A549 (cell line): ENCODE data around the gene TTLL13. TPM values are rescaled to one million over a fixed set of nuclear protein-coding genes. Genes with fewer than 3 reads are reported as not detected.

Source experiments
- BCL3 ChIP-seq: fragments of >200 bp; sonication (Bioruptor Twin); formaldehyde crosslinking; IDR thresholded peaks from 3 replicates; pipeline ENCODE4 v1.6.1; 2016
- BHLHE40 ChIP-seq: IDR thresholded peaks from 2 replicates; pipeline ENCODE4 v1.6.1; 2012; ENCODE audit warnings: low read depth, low read length, inconsistent platforms
- CBX2 ChIP-seq: fragments of 200-600 bp; sonication (generic); IDR thresholded peaks from 2 replicates; pipeline ENCODE4 v1.6.1; 2016; ENCODE audit warnings: low read depth, mild to moderate bottlenecking, borderline replicate concordance
- CBX8 ChIP-seq: fragments of 200-600 bp; sonication (generic); IDR thresholded peaks from 2 replicates; pipeline ENCODE4 v1.6.1; 2016
- CHD2 ChIP-seq: fragments of 150-350 bp; IDR thresholded peaks from 2 replicates; pipeline ENCODE4 v1.6.1; 2014; ENCODE audit warnings: low read length; ENCODE audit not compliant: partially characterized antibody
- E2F6 ChIP-seq: IDR thresholded peaks from 2 replicates; pipeline ENCODE4 v1.6.1; 2012; ENCODE audit warnings: low read depth, borderline replicate concordance
- EHF ChIP-seq: fragments of 250-450 bp; sonication (Bioruptor Pico); IDR thresholded peaks from 2 replicates; pipeline ENCODE4 v1.5.0; 2020; ENCODE audit warnings: mild to moderate bottlenecking
- ELK1 ChIP-seq: fragments of 150-350 bp; IDR thresholded peaks from 2 replicates; pipeline ENCODE4 v1.6.1; 2014; ENCODE audit warnings: low read depth, mild to moderate bottlenecking, low read length
- EP300 ChIP-seq, 2 experiments: fragments of >200 bp; sonication (Bioruptor Twin); formaldehyde crosslinking; IDR thresholded peaks; 2 replicates in 1 of 2; 3 replicates in 1 of 2; pipeline ENCODE4 v1.6.1; 2016 to 2017
- ESRRA ChIP-seq: fragments of 150-350 bp; IDR thresholded peaks from 2 replicates; pipeline ENCODE4 v1.6.1; 2014; ENCODE audit warnings: mild to moderate bottlenecking, low read length, borderline replicate concordance
- FOSB ChIP-seq: fragments of 250-450 bp; sonication (Bioruptor Pico); IDR thresholded peaks from 2 replicates; pipeline ENCODE4 v1.5.0; 2020; ENCODE audit warnings: mild to moderate bottlenecking, moderate library complexity
- FOSL2 ChIP-seq, 2 experiments: fragments of 450-650 bp in 1 of 2; fragments of >200 bp in 1 of 2; sonication (Bioruptor Twin) in 1 of 2; formaldehyde crosslinking; IDR thresholded peaks; 2 replicates each; pipeline versions ENCODE4 v1.5.0 to v1.6.1; 2016 to 2020; ENCODE audit warnings: mild to moderate bottlenecking in 1 of 2, moderate library complexity in 1 of 2
- FOXS1 ChIP-seq: fragments of 250-450 bp; sonication (Bioruptor Pico); IDR thresholded peaks from 2 replicates; pipeline ENCODE4 v1.5.0; 2020; ENCODE audit warnings: mild to moderate bottlenecking, moderate library complexity
- GATA3 ChIP-seq: IDR thresholded peaks from 2 replicates; pipeline ENCODE4 v1.6.1; 2012; ENCODE audit warnings: borderline replicate concordance
- HES2 ChIP-seq: fragments of >200 bp; sonication (Bioruptor Twin); formaldehyde crosslinking; IDR thresholded peaks from 2 replicates; pipeline ENCODE4 v1.6.1; 2016
- HEYL ChIP-seq: fragments of 250-450 bp; sonication (Bioruptor Pico); IDR thresholded peaks from 2 replicates; pipeline ENCODE4 v1.8.0; 2021; ENCODE audit warnings: mild to moderate bottlenecking, moderate library complexity
- HMGXB4 ChIP-seq: fragments of 250-450 bp; sonication (Bioruptor Pico); IDR thresholded peaks from 2 replicates; pipeline ENCODE4 v1.5.0; 2021; ENCODE audit warnings: mild to moderate bottlenecking, moderate library complexity, borderline replicate concordance
- HOXB5 ChIP-seq: fragments of 250-450 bp; sonication (Bioruptor Pico); IDR thresholded peaks from 2 replicates; pipeline ENCODE4 v1.5.0; 2020; ENCODE audit warnings: mild to moderate bottlenecking, moderate library complexity
- KDM1A ChIP-seq: fragments of 200-600 bp; sonication (generic); IDR thresholded peaks from 2 replicates; pipeline ENCODE4 v1.6.1; 2016; ENCODE audit warnings: low read depth, mild to moderate bottlenecking
- MAFK ChIP-seq: fragments of 450-650 bp; IDR thresholded peaks from 2 replicates; pipeline ENCODE4 v1.6.1; 2014; ENCODE audit not compliant: partially characterized antibody
- MAZ ChIP-seq: fragments of 150-350 bp; IDR thresholded peaks from 2 replicates; pipeline ENCODE4 v1.6.1; 2014; ENCODE audit warnings: antibody characterized with exemption, low read depth, low read length, borderline replicate concordance
- NFE2L2 ChIP-seq: fragments of 150-350 bp; conservative IDR thresholded peaks from 2 replicates; pipeline ENCODE4 v1.6.1; 2014; ENCODE audit warnings: low read length
- PHF8 ChIP-seq: fragments of 200-600 bp; sonication (generic); IDR thresholded peaks from 2 replicates; pipeline ENCODE4 v1.6.1; 2016; ENCODE audit warnings: low read depth, mild to moderate bottlenecking, antibody characterized with exemption, moderate library complexity, borderline replicate concordance
- POLR2A ChIP-seq: IDR thresholded peaks from 2 replicates; pipeline ENCODE4 v1.6.1; 2012; ENCODE audit warnings: mild to moderate bottlenecking, low read length
- RFX5 ChIP-seq: fragments of 450-650 bp; IDR thresholded peaks from 2 replicates; pipeline ENCODE4 v1.7.1; 2014; ENCODE audit warnings: antibody characterized with exemption, mild to moderate bottlenecking, moderate library complexity
- RNF2 ChIP-seq: fragments of 200-600 bp; sonication (generic); IDR thresholded peaks from 2 replicates; pipeline ENCODE4 v1.6.1; 2016; ENCODE audit warnings: low read depth, mild to moderate bottlenecking, antibody characterized with exemption, moderate library complexity, borderline replicate concordance
- SREBF2 ChIP-seq: fragments of 450-650 bp; IDR thresholded peaks from 2 replicates; pipeline ENCODE4 v1.6.1; 2014; ENCODE audit warnings: mild to moderate bottlenecking, moderate library complexity
- TFCP2L1 ChIP-seq: fragments of 250-450 bp; sonication (Bioruptor Pico); IDR thresholded peaks from 2 replicates; pipeline ENCODE4 v1.5.0; 2021; ENCODE audit warnings: mild to moderate bottlenecking
- TP53 ChIP-seq: fragments of 250-450 bp; sonication (Bioruptor Pico); IDR thresholded peaks from 2 replicates; pipeline ENCODE4 v1.5.0; 2021; ENCODE audit warnings: mild to moderate bottlenecking, moderate library complexity
- USF2 ChIP-seq: fragments of 450-650 bp; IDR thresholded peaks from 2 replicates; pipeline ENCODE4 v1.6.1; 2014; ENCODE audit warnings: antibody characterized with exemption
- ZNF302 ChIP-seq: fragments of 250-450 bp; sonication (Bioruptor Pico); IDR thresholded peaks from 2 replicates; pipeline ENCODE4 v1.9.0; 2021; ENCODE audit warnings: inconsistent platforms, mild to moderate bottlenecking, moderate library complexity
- ZSCAN20 ChIP-seq: fragments of 250-450 bp; sonication (Bioruptor Pico); IDR thresholded peaks from 2 replicates; pipeline ENCODE4 v1.8.0; 2022; ENCODE audit warnings: mild to moderate bottlenecking, moderate library complexity
- polyA plus RNA-seq, 4 experiments: library from polyadenylated mRNA; depleted of rRNA in 3 of 4; stranded (reverse); fragments of >200 nt; fragmentation: RNase III in 1 of 4; extraction: RNeasy Plus Mini Kit Qiagen cat#74134 plus additional on column Dnase treatment in 1 of 4; gene quantifications; 2 replicates in 3 of 4; 3 replicates in 1 of 4; pipeline ENCODE4 v1.2.3, GENCODE V29; 2011 to 2017
- TF ChIP-seq, protein P1 (sequence below): fragments of >200 bp; sonication (Bioruptor Twin); formaldehyde crosslinking; IDR thresholded peaks from 3 replicates; pipeline ENCODE4 v1.5.1; 2016
- TF ChIP-seq, protein P2 (sequence below): IDR thresholded peaks from 2 replicates; pipeline ENCODE4 v1.6.1; 2012

Gene TTLL13
- polyA plus RNA-seq, 2 of the 4 experiments (the other 2 are of a cell fraction) = 0.17 to 0.61 TPM

DNA sequence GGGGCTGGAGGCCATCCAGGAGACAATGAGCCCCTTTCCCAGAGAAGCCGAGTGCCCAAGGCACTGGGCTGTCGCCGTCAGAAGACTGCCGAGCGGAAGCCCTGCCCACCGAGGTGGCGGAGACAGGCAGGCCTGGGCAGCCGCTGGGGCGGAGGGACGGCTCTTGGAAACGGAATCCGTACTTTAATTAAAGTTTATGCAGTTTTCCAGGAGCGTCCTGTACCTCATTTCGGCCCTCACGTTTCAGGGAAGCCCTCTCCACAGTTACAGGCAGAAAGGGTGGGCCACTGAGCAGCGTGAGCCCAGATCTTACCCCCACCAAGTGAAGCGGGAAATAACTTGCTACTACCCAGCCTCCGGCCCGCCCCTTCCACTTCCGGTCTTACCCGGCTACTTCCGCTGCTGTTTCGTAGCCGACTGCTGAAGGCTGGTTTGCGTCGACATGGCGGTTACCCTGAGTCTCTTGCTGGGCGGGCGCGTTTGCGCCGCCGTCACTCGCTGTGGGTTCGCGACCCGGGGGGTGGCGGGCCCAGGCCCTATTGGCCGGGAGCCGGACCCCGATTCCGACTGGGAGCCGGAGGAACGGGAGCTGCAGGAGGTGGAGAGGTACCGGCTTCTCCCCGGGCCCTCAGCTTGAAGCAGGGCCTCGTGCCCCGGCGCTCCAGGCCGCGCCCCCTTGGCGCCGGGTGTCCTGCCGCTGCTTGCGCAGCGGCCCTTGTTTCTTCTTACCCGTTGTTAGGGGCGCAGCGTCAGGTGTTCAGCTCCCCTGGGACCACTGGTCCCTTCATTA, 16.1 kb downstream of the TTLL13 start, which contains the start of gene NGRN (continued):
- TF ChIP-seq ESRRA (no peak; the same call in 1 of the 2 replicates), HMGXB4 (CRISPR knock-in tag) (no peak; the same call in 1 of the 2 replicates), FOSB (CRISPR knock-in tag) (no peak), ELK1 (no peak), CBX2 (no peak), BCL3 (peak; percentile 97), RNF2 (no peak; the same call in 1 of the 2 replicates), GATA3 (no peak; the same call in 1 of the 2 replicates), PHF8 (peak; percentile 94), HOXB5 (CRISPR knock-in tag) (peak; percentile 23; the same call in 1 of the 2 replicates), E2F6 (peak; percentile 93), RFX5 (peak; percentile 54; the same call in 1 of the 2 replicates), MAFK (no peak), POLR2A (peak; percentile 95), MAZ (no peak), EHF (CRISPR knock-in tag) (no peak), CBX8 (no peak), ZSCAN20 (no peak), KDM1A (no peak), FOSL2 (IDR thresholded peaks at IDR 0.05) (no peak), FOSL2 (CRISPR knock-in tag; IDR thresholded peaks at IDR 0.05) (peak; percentile 19; the same call in 1 of the 2 replicates), SREBF2 (no peak), HES2 (no peak), BHLHE40 (no peak), TFCP2L1 (CRISPR knock-in tag) (no peak), EP300 (IDR thresholded peaks at IDR 0.05) (no peak), NFE2L2 (no peak), FOXS1 (CRISPR knock-in tag) (no peak), ZNF302 (CRISPR knock-in tag) (no peak), TP53 (CRISPR knock-in tag) (no peak), CHD2 (no peak), HEYL (CRISPR knock-in tag) (no peak), USF2 (no peak; the same call in 1 of the 2 replicates)
- TF ChIP-seq, protein P1, sequence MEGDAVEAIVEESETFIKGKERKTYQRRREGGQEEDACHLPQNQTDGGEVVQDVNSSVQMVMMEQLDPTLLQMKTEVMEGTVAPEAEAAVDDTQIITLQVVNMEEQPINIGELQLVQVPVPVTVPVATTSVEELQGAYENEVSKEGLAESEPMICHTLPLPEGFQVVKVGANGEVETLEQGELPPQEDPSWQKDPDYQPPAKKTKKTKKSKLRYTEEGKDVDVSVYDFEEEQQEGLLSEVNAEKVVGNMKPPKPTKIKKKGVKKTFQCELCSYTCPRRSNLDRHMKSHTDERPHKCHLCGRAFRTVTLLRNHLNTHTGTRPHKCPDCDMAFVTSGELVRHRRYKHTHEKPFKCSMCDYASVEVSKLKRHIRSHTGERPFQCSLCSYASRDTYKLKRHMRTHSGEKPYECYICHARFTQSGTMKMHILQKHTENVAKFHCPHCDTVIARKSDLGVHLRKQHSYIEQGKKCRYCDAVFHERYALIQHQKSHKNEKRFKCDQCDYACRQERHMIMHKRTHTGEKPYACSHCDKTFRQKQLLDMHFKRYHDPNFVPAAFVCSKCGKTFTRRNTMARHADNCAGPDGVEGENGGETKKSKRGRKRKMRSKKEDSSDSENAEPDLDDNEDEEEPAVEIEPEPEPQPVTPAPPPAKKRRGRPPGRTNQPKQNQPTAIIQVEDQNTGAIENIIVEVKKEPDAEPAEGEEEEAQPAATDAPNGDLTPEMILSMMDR = no peak
- TF ChIP-seq, protein P2, sequence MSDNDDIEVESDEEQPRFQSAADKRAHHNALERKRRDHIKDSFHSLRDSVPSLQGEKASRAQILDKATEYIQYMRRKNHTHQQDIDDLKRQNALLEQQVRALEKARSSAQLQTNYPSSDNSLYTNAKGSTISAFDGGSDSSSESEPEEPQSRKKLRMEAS = peak; percentile 95
